Stimulated activated CD4-positive, alpha-beta T cell treated with anti-CD3 and anti-CD28 coated beads, Interleukin-15, amount 100 ng/mL, for 48 hours (primary cell): ENCODE results near the gene CASP2.

Experiments
- DNase-seq, 2 donors: peaks; one replicate each; pipeline ENCODE4 v3.0.0-alpha.2; 2020; ENCODE audit warnings: low read depth in 2 of 2

The CASP2 gene

DNA sequence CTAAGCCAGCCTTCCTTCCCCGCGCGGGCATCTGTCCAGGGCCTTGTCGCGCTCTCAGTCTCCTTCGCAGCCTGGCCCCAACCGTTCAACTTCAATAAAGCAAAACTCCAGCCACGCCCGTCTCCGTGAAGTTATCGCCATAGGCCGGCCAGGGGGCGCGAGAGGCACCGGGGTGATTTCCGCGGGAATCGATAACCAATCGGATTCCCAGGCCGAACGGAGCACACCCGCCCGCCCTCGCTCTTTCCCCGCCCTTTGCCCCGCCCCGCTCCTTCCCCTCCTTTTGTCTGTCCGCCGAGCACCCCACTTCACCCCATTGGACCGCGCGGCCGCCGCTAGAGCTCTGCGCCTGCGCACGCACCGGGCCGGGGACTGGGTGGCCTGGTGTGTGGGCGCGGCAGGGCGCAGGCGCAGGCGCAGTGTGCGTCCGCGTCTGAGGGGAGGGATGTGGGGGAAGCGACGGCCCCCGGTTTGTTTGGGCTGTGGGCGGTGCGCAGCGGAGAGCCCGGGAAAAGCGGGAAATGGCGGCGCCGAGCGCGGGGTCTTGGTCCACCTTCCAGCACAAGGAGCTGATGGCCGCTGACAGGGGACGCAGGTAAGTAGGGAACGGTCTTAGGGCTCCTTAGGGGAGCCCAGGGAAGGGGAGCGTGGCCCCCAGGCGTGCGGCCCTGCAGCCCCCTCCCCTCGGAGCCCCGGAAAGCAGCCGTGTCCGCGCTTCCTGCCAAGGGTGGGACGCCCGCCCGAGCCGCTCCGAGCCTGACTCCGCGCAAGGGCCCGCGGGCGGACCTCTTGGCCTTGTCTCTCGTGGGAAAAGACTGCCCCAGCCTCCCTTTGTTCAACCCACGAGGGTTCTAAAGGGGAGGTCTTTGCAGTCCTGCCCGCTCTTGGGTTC lies at the start of gene CASP2:
TSS of gene CASP2 (plus strand) at position 417 of the 892 bp plus-strand sequence. CDS start at position 522, 105 bp downstream.
- DNase-seq: peak; percentile 98 to 99

DNA sequence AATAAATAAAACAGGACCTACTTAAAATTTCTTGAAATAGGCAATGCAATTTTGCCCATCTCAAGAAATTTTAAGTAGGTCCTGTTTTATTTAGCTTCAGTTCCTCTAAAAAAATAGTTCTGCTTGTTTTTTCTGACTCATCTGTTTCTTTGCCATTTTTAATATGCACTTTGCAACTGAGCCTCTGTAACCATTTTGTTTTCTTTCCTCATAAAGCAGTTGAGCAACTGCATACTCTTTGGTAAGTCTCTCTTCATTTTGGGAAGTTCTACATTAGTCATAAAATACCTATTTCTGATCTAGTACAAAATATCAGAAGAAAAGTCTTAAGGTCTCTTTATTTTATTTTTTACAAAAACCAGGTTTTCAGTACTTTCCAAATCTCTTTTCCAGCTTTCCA lies 48.3 kb upstream of the CASP2 start:
- DNase-seq: no peak

DNA sequence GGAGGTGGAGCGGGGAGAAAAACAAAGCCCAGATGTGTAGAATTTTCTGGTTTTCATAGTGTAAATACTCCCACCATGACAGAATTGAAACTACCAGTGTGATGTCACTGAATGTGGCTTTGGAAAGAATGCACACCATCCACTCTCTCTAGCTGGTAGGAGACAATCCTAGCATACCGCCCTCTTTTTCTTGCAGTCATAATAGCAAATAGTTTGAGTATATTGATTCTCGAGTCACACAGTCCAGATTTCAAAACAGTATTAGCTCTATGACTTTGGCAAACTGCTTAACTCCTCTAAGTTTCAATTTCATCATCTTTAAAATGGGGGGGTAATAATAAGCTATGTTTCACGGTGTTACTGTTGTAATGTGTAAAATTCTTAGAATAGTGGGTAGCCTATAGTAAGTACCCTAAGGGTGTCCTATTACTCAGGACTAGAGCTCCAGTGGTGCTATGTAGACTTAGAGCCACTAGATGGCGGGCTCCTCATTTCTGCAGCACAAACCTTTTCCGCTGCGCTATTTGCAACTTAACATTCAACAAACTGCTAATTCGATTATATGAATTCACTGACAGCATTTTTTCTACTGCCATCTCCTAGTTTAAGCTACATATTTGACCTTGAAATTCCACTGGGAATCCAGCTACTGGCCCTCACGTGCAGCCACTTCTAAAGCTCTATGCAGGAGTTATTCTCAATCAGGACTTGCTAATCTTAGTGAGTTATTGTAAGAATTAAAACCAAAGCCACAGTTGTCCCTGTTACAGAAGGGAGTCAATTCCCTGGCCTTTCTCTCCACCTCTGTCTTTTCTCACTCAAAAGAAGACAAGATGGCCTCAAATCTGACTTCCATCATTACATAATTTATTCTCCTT lies 47.6 kb upstream of the CASP2 start:
- peak; percentile 40 to 51 for DNase-seq

DNA sequence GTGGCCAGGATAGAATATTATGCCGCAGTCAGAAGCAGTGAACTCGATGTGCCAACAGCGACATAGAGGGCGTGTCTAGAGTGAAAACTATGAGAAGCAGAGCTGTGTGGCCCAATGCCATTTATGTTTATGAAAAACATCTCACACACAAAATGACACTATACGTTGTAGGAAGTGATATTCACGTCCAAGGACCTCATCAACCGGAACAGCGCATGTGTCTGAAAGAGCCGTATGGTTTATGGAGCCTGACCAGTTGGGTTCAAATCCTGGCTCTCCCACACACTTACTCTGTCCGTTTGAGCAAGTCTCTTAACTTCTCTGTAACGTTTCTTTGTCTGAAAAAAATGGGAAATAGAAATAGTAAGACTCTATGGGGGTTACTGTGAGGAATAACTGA lies 45.8 kb upstream of the CASP2 start:
- no peak for DNase-seq

DNA sequence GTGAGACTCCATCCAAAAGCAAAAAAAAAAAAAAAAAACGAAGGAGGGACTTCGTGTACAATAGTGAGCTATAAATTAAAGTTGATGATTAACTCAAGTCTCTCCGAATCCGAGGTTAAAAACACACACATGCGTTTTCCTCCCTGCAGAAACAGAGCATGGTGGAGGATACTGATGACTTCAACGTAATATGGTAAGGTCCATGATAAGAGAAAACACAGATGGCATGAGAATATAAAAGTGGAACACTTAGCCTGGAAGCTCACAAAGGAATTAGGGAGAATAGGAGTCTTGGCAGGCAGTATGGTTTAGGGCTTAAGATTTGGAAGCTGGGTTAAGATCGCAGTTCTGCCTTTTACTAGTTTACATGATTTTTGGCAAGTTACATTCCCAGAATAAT lies 45.0 kb upstream of the CASP2 start:
- no peak for DNase-seq

DNA sequence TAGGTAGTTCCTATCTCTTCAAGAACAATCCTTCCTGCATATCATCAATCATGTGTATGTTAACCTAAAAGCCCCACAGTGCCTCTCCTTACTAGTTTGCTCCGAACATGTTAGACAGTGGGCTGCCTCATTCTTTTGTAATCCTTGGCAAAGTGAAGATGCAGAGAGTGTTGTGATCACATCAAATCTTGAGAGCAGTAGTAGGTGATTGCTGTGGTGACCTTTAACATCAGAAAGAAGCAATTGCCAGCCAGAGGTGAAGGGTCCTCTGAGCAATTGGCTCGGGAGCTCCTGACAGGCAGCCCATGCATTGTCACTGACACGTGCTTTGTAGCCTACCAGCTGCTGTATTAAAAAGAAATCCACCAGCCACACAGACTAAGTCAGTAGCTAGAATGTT lies 44.5 kb upstream of the CASP2 start:
- no peak for DNase-seq

DNA sequence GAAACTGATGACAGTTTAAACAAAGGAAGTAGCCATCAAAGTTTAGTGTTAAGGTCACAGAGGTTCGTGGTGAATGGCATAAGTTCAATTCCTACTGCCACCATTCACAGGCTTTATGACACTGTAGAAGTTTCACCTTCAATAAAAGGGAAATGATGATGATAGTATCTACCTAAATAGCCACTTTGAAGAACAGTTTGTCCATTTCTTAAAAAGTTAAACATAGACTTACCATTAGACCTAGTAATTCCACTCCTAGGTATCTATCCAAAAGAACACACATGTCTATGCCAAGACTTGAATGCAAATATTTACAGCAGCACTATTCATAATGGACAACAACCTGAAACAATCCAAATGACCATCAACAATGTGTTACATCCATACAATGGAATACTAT lies 43.8 kb upstream of the CASP2 start:
- no peak for DNase-seq

DNA sequence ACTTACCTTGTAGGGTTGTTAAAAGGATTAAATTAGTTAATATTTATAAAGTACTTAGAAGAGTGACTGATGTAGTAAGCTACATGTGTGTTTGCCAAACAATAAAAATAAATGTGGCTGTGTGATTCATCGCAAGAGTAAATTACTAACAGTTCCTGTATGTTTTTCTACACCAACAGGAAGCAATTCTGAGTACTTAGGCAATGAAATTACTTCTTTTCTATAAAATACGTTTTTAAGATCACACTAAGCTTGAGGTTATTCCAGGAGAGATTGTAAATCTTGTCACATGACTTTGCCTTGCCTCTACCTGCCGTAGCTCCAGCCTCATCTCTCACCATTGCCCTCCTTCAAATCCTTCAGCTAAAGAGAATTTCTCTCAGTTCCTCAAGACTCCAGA lies 43.0 kb upstream of the CASP2 start:
- DNase-seq: no peak

DNA sequence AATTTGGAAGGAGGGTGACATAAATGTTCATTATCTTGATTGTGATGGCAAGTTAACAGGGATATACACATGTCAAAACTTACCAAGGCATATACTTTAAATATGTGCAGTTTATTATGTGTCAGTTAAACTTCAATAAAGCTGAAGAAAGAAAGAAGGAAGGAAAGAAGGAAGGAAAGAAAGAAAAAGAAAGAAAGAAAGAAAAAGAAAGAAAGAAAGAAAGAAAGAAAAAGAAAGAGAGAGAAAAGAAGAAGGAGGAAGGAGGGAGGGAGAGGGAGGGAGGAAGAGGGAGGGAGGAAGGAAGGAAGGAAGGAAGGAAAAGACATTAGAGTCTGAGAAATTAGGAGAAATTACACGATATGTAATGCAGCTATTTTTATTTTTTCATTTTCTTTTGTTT lies 40.8 kb upstream of the CASP2 start:
- DNase-seq: no peak

DNA sequence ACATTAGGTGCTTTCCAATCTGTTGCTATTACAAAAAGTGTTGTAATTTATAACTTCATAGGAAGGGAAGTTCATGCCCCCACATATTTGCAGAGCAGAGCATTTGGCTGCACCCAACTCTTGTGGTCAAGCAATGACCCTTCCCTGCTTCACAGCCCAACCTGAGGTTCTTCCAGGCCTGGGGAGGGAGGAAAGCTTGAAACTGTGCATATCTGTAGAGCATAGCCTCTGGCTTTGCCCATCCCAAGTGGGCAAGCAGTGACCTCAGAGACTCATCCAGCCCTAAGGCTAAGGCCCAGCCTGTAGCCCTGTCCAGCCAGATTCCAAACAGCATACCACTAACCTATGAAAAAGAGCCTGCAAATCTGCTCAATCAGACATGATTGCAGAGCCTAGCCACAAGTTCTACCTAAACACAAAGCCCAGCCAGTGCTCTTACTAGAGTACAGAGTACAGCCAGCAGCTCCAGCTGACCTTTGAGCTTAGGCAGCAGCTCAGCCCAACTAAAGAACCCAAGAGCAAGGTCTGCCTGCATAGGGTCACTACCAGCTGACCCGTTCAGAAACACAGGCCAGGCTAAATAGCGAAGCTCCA lies 39.3 kb upstream of the CASP2 start:
- DNase-seq: no peak

DNA sequence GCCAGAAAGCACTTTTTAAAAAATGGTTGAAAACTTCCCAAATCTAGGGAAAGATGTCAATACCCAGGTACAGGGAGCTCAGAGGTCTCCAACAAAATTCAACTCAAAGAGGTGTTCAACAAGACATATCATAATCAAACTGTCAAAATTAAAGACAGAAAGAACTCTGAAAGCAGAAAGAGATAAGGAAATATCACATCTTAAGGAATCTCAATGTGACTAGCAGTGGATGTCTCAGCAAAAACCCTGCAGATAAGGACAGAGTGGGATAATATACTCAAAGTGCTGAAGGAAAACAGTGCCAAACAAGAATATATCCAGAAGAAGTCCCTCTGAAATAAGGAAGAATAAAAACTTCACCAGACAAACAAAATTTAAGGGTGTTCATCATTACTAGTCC lies 38.0 kb upstream of the CASP2 start:
- no peak for DNase-seq

DNA sequence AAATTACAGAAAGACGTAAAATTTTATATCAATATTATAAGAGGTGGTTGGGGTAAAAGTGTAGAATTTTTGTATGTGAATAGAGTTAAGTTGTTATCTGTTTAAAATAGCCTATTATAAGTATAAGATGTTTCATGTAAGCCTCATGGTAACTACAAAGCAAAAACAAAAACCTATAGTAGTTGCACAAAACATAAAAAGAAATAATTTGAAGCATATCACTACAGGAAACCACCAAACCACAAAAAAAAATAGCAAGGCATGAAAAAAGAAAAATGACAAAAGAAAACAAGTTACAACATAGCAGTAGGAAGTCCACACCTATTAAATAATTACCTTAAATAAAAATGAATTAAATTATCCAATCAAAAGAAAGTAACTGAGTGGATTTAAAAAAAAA lies 37.3 kb upstream of the CASP2 start:
- DNase-seq: no peak

DNA sequence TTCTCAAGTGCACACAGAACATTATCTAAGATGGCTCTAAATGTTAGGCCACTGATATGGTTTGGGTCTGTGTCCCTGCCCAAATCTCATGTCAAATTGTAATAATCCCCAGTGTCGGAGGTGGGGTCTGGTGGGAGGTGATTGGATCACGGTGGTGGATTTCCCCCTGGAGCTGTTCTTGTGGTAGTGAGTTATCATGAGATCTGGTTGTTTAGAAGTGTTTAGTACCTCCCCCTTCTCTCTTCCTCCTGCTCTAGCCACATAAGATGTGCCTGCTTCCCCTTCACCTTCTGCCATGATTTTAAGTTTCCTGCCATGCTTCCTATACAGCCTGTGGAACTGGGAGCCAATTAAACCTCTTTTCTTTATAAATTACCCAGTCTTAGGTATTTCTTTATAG lies 36.1 kb upstream of the CASP2 start:
- DNase-seq: no peak

DNA sequence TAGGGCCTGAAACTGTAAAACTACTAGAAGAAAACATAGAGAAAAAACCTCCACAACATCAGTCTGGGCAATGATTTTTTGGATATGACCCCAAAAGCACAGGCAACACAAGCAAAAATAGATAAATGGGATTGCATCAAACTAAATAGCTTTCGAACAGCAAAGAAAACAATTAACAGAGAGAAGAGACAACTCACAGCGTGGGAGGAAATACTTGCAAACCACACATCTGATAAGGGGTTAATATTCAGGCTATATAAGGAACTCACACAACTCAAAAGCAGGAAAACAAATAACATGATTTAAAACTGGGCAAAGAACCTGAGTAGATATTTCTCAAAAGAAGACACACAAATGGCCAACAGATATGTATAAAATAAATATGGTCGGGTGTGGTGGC lies 32.6 kb upstream of the CASP2 start:
- DNase-seq: no peak

DNA sequence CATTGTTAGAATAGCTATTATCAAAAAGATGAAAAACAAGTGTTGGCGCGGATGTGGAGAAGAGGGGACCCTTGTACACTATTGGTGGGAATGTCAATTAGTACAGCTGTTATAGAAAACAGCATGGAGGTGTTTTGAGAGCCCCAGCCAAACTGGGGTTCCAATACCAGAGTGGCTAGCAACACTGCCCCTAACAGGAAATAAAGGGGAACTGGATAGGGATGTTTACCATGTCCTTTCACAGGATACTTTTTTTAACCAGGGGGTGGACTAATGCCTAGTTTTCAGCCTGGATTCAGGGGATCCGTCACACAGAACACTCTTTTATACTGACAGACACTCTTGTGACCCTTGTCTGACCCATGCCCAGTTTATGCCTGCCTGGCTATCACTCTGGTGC lies 31.8 kb upstream of the CASP2 start:
- DNase-seq: no peak

DNA sequence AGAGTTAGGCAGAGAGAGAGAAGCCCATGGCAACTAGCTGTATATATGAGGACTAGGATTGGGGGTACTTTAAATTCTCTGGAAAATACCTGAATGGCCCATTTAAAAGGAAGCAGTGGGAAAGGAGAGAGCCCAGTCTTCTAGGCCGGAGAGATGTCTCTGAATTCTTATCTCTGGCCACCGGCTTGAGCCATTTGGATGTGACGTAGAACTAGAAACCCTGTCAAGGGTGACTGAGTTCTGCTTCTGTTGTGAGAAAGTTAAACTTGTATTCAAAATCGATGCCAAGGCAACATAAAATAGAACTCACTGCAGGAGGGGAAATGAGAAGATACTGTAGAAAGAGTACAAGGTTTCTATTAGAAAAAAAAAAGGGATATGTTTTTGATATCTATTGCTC lies 31.2 kb upstream of the CASP2 start:
- no peak for DNase-seq

DNA sequence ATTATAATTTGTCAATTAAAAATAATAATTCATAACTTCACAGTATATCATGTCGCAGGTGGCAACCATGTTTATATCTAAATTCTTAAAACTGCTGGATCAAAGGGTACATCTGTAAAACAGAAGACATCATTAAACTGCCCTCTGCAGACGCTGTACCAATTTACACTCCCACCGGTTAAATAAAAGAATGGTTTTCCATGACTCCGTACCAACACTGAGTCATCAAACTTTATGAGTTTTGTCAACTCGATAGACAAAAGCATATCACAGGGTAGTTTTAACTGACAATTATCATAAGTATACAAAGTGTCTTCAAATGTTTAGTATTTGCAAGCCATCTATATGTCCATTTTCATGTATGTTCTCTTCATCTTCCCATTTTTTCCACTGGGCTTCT lies 30.6 kb upstream of the CASP2 start:
- DNase-seq: no peak

DNA sequence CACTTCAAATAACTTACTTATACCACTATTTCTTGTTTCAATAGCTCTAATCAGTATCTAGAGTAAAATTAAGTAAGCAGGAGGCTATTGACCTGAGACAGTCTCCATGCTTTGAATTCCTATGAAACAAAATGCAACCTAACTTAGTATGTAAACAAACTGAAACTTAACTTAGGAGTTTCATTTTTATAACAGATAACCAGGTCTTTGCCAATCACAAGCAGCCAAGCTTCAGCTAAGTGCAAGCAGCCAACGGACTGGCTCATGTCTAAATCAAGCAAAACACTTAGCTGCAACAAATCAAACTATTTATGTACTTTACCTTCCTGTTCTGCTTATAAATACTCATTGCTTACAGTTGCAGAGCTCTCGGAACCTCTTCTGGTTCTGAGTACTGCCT lies 29.3 kb upstream of the CASP2 start:
- no peak for DNase-seq

DNA sequence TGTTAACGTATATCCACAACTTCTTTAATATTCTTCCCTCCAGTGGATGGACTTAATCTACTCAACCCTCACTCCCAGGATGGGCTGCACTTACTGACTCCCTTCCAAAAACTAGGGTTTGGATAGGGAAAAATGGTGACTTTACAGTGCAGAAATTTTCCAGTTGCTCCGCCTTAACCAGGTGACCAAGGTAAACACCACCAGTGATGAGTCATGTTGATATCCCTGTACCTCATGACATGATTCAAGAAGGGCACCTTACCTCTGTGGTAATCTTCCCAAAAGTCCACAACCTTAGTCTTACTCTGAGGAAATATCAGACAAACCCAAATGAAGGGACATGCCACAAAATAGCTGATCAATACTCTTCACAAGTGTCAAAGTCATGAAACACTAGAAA lies 28.4 kb upstream of the CASP2 start:
- DNase-seq: no peak

DNA sequence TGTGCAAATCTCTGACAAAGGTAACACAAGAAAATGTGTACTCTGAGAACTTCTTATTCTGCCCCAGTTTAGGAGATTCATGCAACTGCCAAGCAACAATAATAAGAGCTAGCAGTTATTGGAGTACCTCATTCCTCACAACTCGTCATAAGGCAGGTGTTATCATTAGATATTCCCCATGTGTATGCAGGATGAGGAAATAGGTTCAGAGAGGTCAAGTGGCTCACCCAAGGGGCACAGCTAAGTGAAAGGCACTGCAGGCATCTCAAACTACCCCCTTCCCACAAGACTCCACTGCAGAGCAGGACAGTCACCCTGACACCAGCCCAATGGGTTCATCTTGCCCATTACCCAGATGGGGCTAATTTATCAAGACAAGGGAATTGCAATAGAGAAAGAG lies 26.2 kb upstream of the CASP2 start:
- no peak for DNase-seq

DNA sequence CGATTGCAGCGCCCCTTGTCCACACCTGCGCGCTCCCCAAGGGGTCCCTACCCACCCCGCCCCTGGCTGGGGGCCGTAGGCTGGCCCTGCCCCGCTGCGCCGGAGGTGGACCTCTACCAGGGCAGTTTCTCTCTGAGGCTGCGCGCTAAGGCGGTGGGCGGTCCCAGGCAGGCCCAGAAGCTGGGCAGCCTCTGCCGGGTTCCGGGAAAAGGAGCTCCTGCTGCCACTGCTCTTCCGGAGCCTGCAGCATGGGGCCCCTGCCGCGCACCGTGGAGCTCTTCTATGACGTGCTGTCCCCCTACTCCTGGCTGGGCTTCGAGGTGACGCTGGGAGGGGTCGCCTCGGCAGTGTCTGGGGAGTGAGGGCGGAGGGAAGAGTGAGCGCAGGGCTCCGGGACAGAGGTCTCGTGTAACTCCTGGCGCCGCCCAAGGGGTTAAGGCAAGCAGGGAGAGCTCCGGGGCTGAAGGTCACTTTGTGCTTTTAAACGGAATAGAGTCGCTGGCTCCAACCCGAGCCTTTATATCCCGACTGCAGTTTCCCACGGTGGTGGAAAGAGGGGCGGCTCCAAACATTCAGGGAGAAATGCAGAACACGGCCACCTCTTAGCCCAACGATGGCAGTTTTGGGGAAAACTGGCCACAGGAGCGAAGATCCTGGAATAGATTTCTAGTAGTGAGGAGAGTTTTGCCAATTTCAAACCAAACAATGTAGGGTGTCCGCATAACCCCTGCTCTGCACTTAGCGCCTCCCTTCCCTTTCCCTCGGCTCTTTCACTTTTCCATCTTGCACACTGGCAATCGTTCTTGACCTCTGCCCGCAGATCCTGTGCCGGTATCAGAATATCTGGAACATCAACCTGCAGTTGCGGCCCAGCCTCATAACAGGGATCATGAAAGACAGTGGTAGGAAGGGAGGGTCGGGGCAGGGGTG lies 24.6 kb upstream of the CASP2 start, which contains the start of gene GSTK1:
TSS of gene GSTK1 (plus strand) at position 176 of the 930 bp plus-strand sequence. CDS start at position 249, 73 bp downstream.
- peak; percentile 64 to 72 for DNase-seq
